Endothelial cell of umbilical vein (primary cell): ENCODE results near the gene CELF5. TPM values are rescaled to one million over a fixed set of nuclear protein-coding genes. Genes with fewer than 3 reads are reported as not detected.

Source experiments
- BruUV-seq: library from RNA; stranded (reverse); fragments of 400-500 nt; replicated peaks from 2 replicates; lab custom pipeline; 2021; lab: Mats Ljungman, UMichigan
- CTCF ChIA-PET: fragments of 300-600, 350-600 bp; sonication (Branson Sonifier 250); formaldehyde crosslinking; loops from one replicate; lab custom pipeline; 2021; ENCODE audit warnings: antibody characterized with exemption, inconsistent platforms; lab: Charles Lee
- POLR2A ChIA-PET: fragments of 300-600, 350-600 bp; sonication (Branson Sonifier 250); formaldehyde crosslinking; loops from one replicate; lab custom pipeline; 2021; ENCODE audit warnings: antibody characterized with exemption, inconsistent platforms; lab: Charles Lee
- DNase-seq: peaks from one replicate; pipeline ENCODE4 v3.0.0-alpha.2; 2011; ENCODE audit warnings: low read depth, low spot score
- FAIRE-seq: peaks from 2 replicates; lab custom pipeline; 2011; peaks lifted over from hg19 to GRCh38; lab: Jason Lieb, UNC
- H2AFZ ChIP-seq: 2 replicates; pipeline ENCODE4 v1.6.0; 2012; ENCODE audit warnings: low read depth, low read length, control low read depth, inconsistent platforms
- H3K27ac ChIP-seq: 2 replicates; pipeline ENCODE4 v1.5.1; 2011; ENCODE audit warnings: low read depth, mild to moderate bottlenecking, control low read depth, low read length, moderate library complexity; ENCODE audit not compliant: insufficient read depth
- H3K27me3 ChIP-seq, 2 experiments: 2 replicates each; pipeline versions ENCODE4 v1.6.0 to v1.6.1; 2011; ENCODE audit warnings: low read length in 2 of 2, mixed read lengths in 1 of 2; ENCODE audit not compliant: control insufficient read depth in 2 of 2, insufficient read depth in 2 of 2
- H3K36me3 ChIP-seq, 2 experiments: 2 replicates in 1 of 2; 3 replicates in 1 of 2; pipeline ENCODE4 v1.5.1; 2011; ENCODE audit warnings: low read length in 2 of 2, mild to moderate bottlenecking in 1 of 2, moderate library complexity in 1 of 2; ENCODE audit not compliant: control insufficient read depth in 2 of 2, insufficient read depth in 2 of 2; ENCODE audit errors: extremely low read depth in 1 of 2
- H3K4me1 ChIP-seq: 3 replicates; pipeline ENCODE4 v1.5.1; 2011; ENCODE audit warnings: mild to moderate bottlenecking, low read length; ENCODE audit not compliant: control insufficient read depth, insufficient read depth; ENCODE audit errors: extremely low read depth
- H3K4me2 ChIP-seq: 2 replicates; pipeline ENCODE4 v1.6.1; 2011; ENCODE audit warnings: low read length, control low read depth, mixed read lengths; ENCODE audit not compliant: insufficient read depth
- H3K4me3 ChIP-seq, 3 experiments: fragments of 200-600 bp in 1 of 3; sonication (generic), shearing (Covaris generic) in 1 of 3; replicated peaks in 1 of 3; 2 replicates each; pipeline ENCODE4 v1.5.1; 2011 to 2016; ENCODE audit warnings: control low read depth in 3 of 3, low read length in 3 of 3, mild to moderate bottlenecking in 2 of 3, inconsistent platforms in 1 of 3, low read depth in 1 of 3, moderate library complexity in 1 of 3; ENCODE audit not compliant: insufficient read depth in 1 of 3
- H3K79me2 ChIP-seq: 2 replicates; pipeline ENCODE4 v1.6.0; 2012; ENCODE audit warnings: low read length, inconsistent platforms; ENCODE audit not compliant: control insufficient read depth, insufficient read depth
- H3K9ac ChIP-seq: replicated peaks from 2 replicates; pipeline ENCODE3; 2011; ENCODE audit warnings: low read length, control low read depth; ENCODE audit not compliant: insufficient read depth; ENCODE audit errors: extremely low read depth
- H3K9me1 ChIP-seq: replicated peaks from 3 replicates; pipeline ENCODE4 v1.6.0; 2011; ENCODE audit warnings: mild to moderate bottlenecking, low read length; ENCODE audit not compliant: control insufficient read depth, insufficient read depth; ENCODE audit errors: extremely low read depth
- H3K9me3 ChIP-seq: replicated peaks from 2 replicates; pipeline ENCODE4 v1.5.1; 2012; ENCODE audit warnings: low read length, inconsistent platforms; ENCODE audit not compliant: control insufficient read depth, insufficient read depth
- H4K20me1 ChIP-seq: replicated peaks from 2 replicates; pipeline ENCODE3; 2011; ENCODE audit warnings: mild to moderate bottlenecking, low read length; ENCODE audit not compliant: control insufficient read depth, insufficient read depth; ENCODE audit errors: extremely low read depth
- CTCF ChIP-seq, 2 donors: IDR thresholded peaks; 1 replicate in 1 of 2; 2 replicates in 1 of 2; pipeline ENCODE4 v1.5.1; 2011; ENCODE audit warnings: low read length in 2 of 2, mild to moderate bottlenecking in 2 of 2, moderate library complexity in 2 of 2, control low read depth in 1 of 2, inconsistent platforms in 1 of 2, low read depth in 1 of 2; ENCODE audit not compliant: insufficient read depth in 1 of 2; ENCODE audit errors: extremely low read depth in 1 of 2
- EZH2 ChIP-seq: IDR thresholded peaks from 2 replicates; pipeline ENCODE4 v1.6.1; 2012; ENCODE audit warnings: borderline replicate concordance, low read depth, mild to moderate bottlenecking, moderate library complexity, low read length, inconsistent platforms; ENCODE audit not compliant: severe bottlenecking
- FOS ChIP-seq: IDR thresholded peaks from 2 replicates; pipeline ENCODE4 v1.6.1; 2011; ENCODE audit warnings: mild to moderate bottlenecking, low read length, moderate library complexity, borderline replicate concordance; ENCODE audit not compliant: insufficient read depth
- GATA2 ChIP-seq: IDR thresholded peaks from 2 replicates; pipeline ENCODE4 v1.7.0; 2011; ENCODE audit warnings: low read depth, mild to moderate bottlenecking, moderate library complexity, mixed read lengths, low read length; ENCODE audit not compliant: insufficient read length, insufficient read depth
- JUN ChIP-seq: IDR thresholded peaks from 2 replicates; pipeline ENCODE4 v1.6.1; 2011; ENCODE audit warnings: borderline replicate concordance, low read depth; ENCODE audit not compliant: insufficient read length, insufficient read depth
- MYC ChIP-seq: IDR thresholded peaks from one replicate; pipeline ENCODE4 v1.6.1; 2011; ENCODE audit warnings: mild to moderate bottlenecking, low read depth, low read length
- POLR2A ChIP-seq: IDR thresholded peaks from 2 replicates; pipeline ENCODE4 v1.6.1; 2012; ENCODE audit warnings: low read depth, mild to moderate bottlenecking, control low read depth, low read length
- POLR2AphosphoS5 ChIP-seq: IDR thresholded peaks from 2 replicates; pipeline ENCODE4 v1.6.1; 2012; ENCODE audit warnings: low read depth, mild to moderate bottlenecking, control low read depth, low read length, moderate library complexity; ENCODE audit not compliant: insufficient read depth
- dilution Hi-C: fragments of 300-500 bp; cut with MboI; formaldehyde crosslinking; loops from one replicate; pipeline ENCODE4 v1.15.0; 2019; ENCODE audit warnings: low sequenced_read_pairs; ENCODE audit not compliant: extremely low pct_ligation_motif_present
- intact Hi-C: fragments of 100-400 bp; cut with micrococcal nuclease; formaldehyde crosslinking; loops from one replicate; pipeline ENCODE4 v1.10.0; 2022
- polyA plus RNA-seq, 4 experiments: library from polyadenylated mRNA; depleted of rRNA in 3 of 4; stranded (reverse) in 3 of 4; unstranded in 1 of 4; fragments of >200 nt; gene quantifications; 2 replicates each; pipeline versions ENCODE4 v1.2.1 to v1.2.3, GENCODE V29; 2011 to 2012; ENCODE audit warnings: missing spikeins in 1 of 4
- total RNA-seq: library from RNA; stranded (reverse); gene quantifications from 2 replicates; pipeline ENCODE4 v1.2.3, GENCODE V29; 2021
- TF ChIP-seq, protein P1 (sequence below): IDR thresholded peaks from 2 replicates; pipeline ENCODE4 v1.6.1; 2011; ENCODE audit not compliant: insufficient read depth, insufficient read length

Gene CELF5
- total and polyA plus RNA-seq, 2 donors (not counting 3 experiments of a cell fraction or from before 2014, with no cell fraction given), result not detected

DNA sequence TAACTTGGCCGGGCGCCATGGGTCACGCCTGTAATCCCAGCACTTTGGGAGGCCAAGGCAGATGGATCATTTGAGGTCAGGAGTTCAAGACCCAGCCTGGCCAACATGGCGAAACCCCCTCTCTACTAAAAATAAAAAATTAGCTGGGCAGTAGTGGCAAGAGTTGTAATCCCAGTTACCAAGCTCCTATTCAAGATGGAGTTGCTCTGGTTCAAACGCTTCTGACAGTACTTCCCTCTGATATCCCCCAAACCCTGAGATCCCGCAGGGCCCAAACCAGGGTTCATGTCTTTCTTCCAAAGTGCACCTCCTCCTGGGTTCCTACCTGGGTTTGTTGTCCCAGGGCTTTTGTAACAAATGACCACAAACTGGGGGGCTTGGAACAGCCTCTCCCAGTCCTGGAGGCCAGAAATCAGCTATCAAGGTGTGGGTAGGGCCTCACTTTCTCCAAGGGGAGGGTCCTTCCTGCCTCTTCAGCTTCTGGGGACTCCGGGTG lies 13.7 kb downstream of the CELF5 start:
- TF ChIP-seq POLR2AphosphoS5 (no peak), POLR2A (no peak), JUN (no peak), FOS (no peak), CTCF (IDR thresholded peaks at IDR 0.05; ENCODE audit: extremely low read depth in 1 of 2, insufficient read depth in 1 of 2, low read depth in 1 of 2, low read length in 2 of 2) (no peak), EZH2 (no peak), MYC (no peak), GATA2 (no peak)
- TF ChIP-seq, protein P1, sequence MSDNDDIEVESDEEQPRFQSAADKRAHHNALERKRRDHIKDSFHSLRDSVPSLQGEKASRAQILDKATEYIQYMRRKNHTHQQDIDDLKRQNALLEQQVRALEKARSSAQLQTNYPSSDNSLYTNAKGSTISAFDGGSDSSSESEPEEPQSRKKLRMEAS, result no peak
- FAIRE-seq (no peak), DNase-seq (no peak)
- Histone ChIP-seq H3K79me2 (no peaks in the 10 kb centered on the region), H3K9ac (no peak overlapping the region), H3K4me2 (no peak overlapping the region), H2AFZ (no peak overlapping the region), H3K9me1 (no peaks in the 10 kb centered on the region), H3K9me3 (no peaks in the 10 kb centered on the region), H3K27ac (no peak overlapping the region), H3K4me3 (no peak overlapping the region), H3K4me1 (no peaks in the 10 kb centered on the region), H3K27me3 (no peaks in the 10 kb centered on the region), H4K20me1 (no peaks in the 10 kb centered on the region), H3K36me3 (no peaks in the 10 kb centered on the region)
- BruUV-seq, result no TSS peak
- dilution Hi-C loops, result no loop called here
- POLR2A ChIA-PET, result no interaction called here
- CTCF ChIA-PET, result interaction anchor here (1.0 kb wide), 2 partner anchors 12 to 16 kb away, joined by 3 to 4 read pairs; no protein-coding TSS in a partner anchor
- intact Hi-C loops, result no loop called here
